ENCODE results near the gene KRT6C.

Gene KRT6C

GRCh38 chr12:52441320-52441911 is 32.2 kb downstream of the KRT6C start:
- TF ChIP-seq, protein P1, sequence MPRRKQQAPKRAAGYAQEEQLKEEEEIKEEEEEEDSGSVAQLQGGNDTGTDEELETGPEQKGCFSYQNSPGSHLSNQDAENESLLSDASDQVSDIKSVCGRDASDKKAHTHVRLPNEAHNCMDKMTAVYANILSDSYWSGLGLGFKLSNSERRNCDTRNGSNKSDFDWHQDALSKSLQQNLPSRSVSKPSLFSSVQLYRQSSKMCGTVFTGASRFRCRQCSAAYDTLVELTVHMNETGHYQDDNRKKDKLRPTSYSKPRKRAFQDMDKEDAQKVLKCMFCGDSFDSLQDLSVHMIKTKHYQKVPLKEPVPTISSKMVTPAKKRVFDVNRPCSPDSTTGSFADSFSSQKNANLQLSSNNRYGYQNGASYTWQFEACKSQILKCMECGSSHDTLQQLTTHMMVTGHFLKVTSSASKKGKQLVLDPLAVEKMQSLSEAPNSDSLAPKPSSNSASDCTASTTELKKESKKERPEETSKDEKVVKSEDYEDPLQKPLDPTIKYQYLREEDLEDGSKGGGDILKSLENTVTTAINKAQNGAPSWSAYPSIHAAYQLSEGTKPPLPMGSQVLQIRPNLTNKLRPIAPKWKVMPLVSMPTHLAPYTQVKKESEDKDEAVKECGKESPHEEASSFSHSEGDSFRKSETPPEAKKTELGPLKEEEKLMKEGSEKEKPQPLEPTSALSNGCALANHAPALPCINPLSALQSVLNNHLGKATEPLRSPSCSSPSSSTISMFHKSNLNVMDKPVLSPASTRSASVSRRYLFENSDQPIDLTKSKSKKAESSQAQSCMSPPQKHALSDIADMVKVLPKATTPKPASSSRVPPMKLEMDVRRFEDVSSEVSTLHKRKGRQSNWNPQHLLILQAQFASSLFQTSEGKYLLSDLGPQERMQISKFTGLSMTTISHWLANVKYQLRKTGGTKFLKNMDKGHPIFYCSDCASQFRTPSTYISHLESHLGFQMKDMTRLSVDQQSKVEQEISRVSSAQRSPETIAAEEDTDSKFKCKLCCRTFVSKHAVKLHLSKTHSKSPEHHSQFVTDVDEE (CRISPR knock-in tag; IDR thresholded peaks at IDR 0.05) = no peak
- no peak for TF ChIP-seq ZFP3 (CRISPR knock-in tag; IDR thresholded peaks at IDR 0.05)
- no peak for TF ChIP-seq ZFP30 (CRISPR knock-in tag; IDR thresholded peaks at IDR 0.05)
- TF ChIP-seq PPARA (CRISPR knock-in tag; IDR thresholded peaks at IDR 0.05; ENCODE audit: borderline replicate concordance) = no peak
- no peak for TF ChIP-seq TCF4 (CRISPR knock-in tag; IDR thresholded peaks at IDR 0.05; ENCODE audit: borderline replicate concordance)
- no peak for TF ChIP-seq GLIS3 (CRISPR knock-in tag; IDR thresholded peaks at IDR 0.05)
- no peak for TF ChIP-seq ZNF565 (CRISPR knock-in tag; conservative IDR thresholded peaks at IDR 0.05; ENCODE audit: low read depth)
- no peak for TF ChIP-seq ARNTL (CRISPR knock-in tag; IDR thresholded peaks at IDR 0.05; ENCODE audit: borderline replicate concordance, low read depth)
- no peak for ATAC-seq

DNA sequence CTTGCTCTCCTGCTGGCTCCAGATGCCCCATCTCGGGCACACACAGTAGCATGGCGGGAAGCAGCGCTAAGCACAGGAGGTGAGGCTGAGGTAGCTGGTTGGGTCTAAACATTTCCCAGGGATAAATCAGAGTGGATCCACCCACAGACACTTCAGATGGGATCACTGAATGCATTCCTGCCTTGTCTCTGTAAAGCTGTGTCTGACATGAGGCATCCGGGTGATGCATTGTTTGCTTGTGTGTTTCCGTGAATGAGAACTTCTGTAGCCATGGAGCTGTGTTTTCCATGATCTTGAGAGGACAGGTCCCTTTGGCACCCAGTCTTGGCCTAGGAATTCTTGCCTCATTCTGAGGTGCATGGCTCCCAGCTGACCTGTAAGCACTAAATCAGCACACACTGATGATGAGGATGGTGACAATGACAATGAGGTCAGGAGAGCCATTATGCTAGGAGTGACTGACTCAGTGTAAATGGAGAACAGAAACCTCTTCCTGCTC is 32.7 kb downstream of the KRT6C start:
- ATAC-seq = no peak
- TF ChIP-seq ZFP3 (CRISPR knock-in tag; IDR thresholded peaks at IDR 0.05) (no peak), CSRNP3 (CRISPR knock-in tag; IDR thresholded peaks at IDR 0.05) (no peak), ZFP30 (CRISPR knock-in tag; IDR thresholded peaks at IDR 0.05) (no peak), ESRRG (CRISPR knock-in tag; IDR thresholded peaks at IDR 0.05) (no peak), ZC3H10 (CRISPR knock-in tag; IDR thresholded peaks at IDR 0.05) (no peak), CSDC2 (CRISPR knock-in tag; IDR thresholded peaks at IDR 0.05) (no peak), GLIS3 (CRISPR knock-in tag; IDR thresholded peaks at IDR 0.05) (no peak), BACH2 (CRISPR knock-in tag; IDR thresholded peaks at IDR 0.05; ENCODE audit: borderline replicate concordance) (no peak)
- TF ChIP-seq, protein P1 (CRISPR knock-in tag; IDR thresholded peaks at IDR 0.05) = no peak

DNA sequence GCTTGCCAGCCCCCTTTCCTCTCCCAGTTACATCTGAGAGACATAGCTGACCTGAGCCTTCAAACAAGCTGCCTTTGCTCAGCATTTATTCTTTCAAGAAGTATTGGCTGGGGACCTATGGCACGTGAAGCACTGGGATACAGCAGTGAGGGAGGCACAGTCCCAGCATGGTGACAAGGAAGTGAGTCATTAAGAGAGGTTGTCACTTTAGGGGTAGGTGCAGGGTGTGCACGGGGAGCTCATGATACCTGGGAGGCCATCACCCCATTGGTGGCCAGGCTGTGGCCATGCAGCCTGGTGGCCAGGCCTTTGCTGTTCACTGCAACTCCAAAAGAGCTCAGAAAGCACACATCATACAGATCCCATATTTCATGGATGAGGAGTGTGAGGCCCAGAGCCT is 33.8 kb downstream of the KRT6C start:
- no peak for ATAC-seq
- TF ChIP-seq PPARA (CRISPR knock-in tag; IDR thresholded peaks at IDR 0.05; ENCODE audit: borderline replicate concordance) (no peak), RARB (CRISPR knock-in tag; IDR thresholded peaks at IDR 0.05) (no peak), TOX (CRISPR knock-in tag; IDR thresholded peaks at IDR 0.05; ENCODE audit: borderline replicate concordance) (no peak), ZNF70 (CRISPR knock-in tag; IDR thresholded peaks at IDR 0.05) (no peak)

GRCh38 chr12:52439420-52439819 is 34.2 kb downstream of the KRT6C start:
- TF ChIP-seq ZFP30 (CRISPR knock-in tag; IDR thresholded peaks at IDR 0.05) (no peak), ZC3H10 (CRISPR knock-in tag; IDR thresholded peaks at IDR 0.05) (no peak)
- ATAC-seq = no peak

GRCh38 chr12:52438305-52439301 is 35.0 kb downstream of the KRT6C start:
- no peak for ATAC-seq
- no peak for TF ChIP-seq ISL1 (CRISPR knock-in tag; IDR thresholded peaks at IDR 0.05)
- no peak for TF ChIP-seq BACH2 (CRISPR knock-in tag; IDR thresholded peaks at IDR 0.05; ENCODE audit: borderline replicate concordance)
- no peak for TF ChIP-seq GLIS3 (CRISPR knock-in tag; IDR thresholded peaks at IDR 0.05)
- no peak for TF ChIP-seq ZNF70 (CRISPR knock-in tag; IDR thresholded peaks at IDR 0.05)
- no peak for TF ChIP-seq ZFP3 (CRISPR knock-in tag; IDR thresholded peaks at IDR 0.05)
- TF ChIP-seq ARNTL (CRISPR knock-in tag; IDR thresholded peaks at IDR 0.05; ENCODE audit: borderline replicate concordance, low read depth) = no peak
- TF ChIP-seq ESRRG (CRISPR knock-in tag; IDR thresholded peaks at IDR 0.05) = no peak
- TF ChIP-seq ZFP30 (CRISPR knock-in tag; IDR thresholded peaks at IDR 0.05) = no peak
- no peak for TF ChIP-seq ZNF565 (CRISPR knock-in tag; conservative IDR thresholded peaks at IDR 0.05; ENCODE audit: low read depth)
- TF ChIP-seq SNAI2 (CRISPR knock-in tag; IDR thresholded peaks at IDR 0.05) = no peak
